ENCODE measurements around the gene VEGFB. TPM values are rescaled to one million over a fixed set of nuclear protein-coding genes. Genes with fewer than 3 reads are reported as not detected.

Gene VEGFB
- polyA plus RNA-seq, 3 donors: 0.40 to 5.6 TPM; not detected in 1

DNA sequence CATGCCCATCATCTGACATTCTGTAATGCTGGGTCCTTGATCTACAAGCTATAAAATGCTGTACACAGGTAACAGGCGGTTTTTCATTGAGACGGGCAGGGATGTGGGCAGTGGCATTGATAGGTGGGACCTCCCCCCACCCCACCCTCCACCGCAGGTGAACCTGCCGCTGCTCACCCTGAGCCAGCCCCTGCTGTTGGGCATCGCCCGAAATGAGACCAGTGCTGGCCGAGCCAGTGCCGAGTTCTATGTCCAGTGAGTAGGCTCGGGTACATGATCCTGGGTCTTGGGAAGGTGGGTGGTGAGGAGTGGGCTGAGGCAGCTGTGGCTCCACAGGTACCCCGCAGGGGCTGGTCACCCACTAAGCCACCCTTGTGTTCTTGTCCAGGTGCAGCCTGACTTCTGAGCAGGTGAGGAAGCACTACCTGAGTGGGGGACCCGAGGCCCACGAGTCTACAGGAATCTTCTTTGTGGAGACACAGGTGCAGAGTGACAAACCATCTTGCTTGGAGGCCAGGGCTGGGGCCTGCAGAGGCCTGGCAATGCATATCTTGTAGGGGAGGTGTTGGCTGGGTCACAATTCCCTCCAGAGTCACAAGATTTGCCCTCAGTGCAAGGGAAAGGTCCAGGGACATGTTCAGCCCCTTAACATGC lies 5.2 kb upstream of the VEGFB start:
- peak overlapping the region in 1 of 3 experiments; percentile 82 for H3K4me3 ChIP-seq (replicated peaks in 1 of 3; ENCODE audit: low read depth in 2 of 3, low read length in 3 of 3)

DNA sequence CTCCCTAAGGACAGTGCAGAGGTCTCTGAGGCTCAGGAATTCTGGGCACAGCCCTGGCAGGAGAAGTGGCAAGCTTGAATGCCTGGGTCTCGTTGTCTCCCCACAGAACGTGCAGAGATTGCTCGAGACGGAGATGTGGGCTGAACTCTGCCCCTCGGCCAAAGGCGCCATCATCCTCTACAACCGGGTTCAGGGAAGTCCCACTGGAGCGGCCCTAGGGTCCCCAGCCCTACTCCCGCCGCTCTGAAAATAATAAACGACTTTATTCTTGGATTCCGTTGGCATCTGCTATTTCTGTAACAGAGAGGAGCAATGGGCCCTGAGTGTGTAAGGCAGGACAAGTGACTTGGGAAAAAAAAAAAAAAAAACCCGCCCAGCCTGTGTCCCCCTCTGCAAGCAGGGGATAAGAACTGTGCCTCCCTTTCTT lies 4.6 kb upstream of the VEGFB start:
- peak overlapping the region; percentile 98 for H3K4me2 ChIP-seq (replicated peaks; ENCODE audit: extremely low read depth, low read length, poor library complexity, severe bottlenecking)
- Mint-ChIP-seq H3K36me3 (peaks cover 6 to 28% of the 10 kb centered on the region in 2 donors), H3K27ac (peak overlapping the region; percentile 87 to 96 (median 93)), H3K4me3 (peak overlapping the region; percentile 87 to 92), H3K27me3 (ENCODE audit: low read depth in 3 of 3) (peaks cover 10 to 15% (median 14%) of the 10 kb centered on the region in 3 donors), H3K9me3 (peaks cover 0 to 8% (median 2%) of the 10 kb centered on the region in 7 donors), H3K4me1 (peaks cover 53% of the 10 kb centered on the region)
- H3K27me3 ChIP-seq (ENCODE audit: control insufficient read depth in 2 of 2, insufficient read depth in 2 of 2, low read length in 2 of 2): peaks cover 0 to 7% of the 10 kb centered on the region in 2 donors
- peaks cover 55 to 73% of the 10 kb centered on the region in 2 donors for H3K4me1 ChIP-seq (ENCODE audit: control insufficient read depth in 1 of 2, insufficient read depth in 2 of 2, low read length in 2 of 2)
- peak overlapping the region; percentile 88 to 89 for H3K27ac ChIP-seq (ENCODE audit: low read depth in 1 of 2, low read length in 2 of 2)
- peak overlapping the region; percentile 67 to 83 (median 82) for H3K4me3 ChIP-seq (replicated peaks in 1 of 3; ENCODE audit: low read depth in 2 of 3, low read length in 3 of 3)
- H2AFZ ChIP-seq (ENCODE audit: insufficient read depth, low read depth, low read length, poor library complexity, severe bottlenecking): peak overlapping the region; percentile 71
- H3K36me3 ChIP-seq (replicated peaks in 1 of 2; ENCODE audit: control insufficient read depth in 1 of 2, insufficient read depth in 2 of 2, low read length in 2 of 2): no peaks in the 10 kb centered on the region
- 48% methylated on average over 8 of the region's 13 CpGs for WGBS (ENCODE audit: insufficient coverage)
- TF ChIP-seq, protein P1, sequence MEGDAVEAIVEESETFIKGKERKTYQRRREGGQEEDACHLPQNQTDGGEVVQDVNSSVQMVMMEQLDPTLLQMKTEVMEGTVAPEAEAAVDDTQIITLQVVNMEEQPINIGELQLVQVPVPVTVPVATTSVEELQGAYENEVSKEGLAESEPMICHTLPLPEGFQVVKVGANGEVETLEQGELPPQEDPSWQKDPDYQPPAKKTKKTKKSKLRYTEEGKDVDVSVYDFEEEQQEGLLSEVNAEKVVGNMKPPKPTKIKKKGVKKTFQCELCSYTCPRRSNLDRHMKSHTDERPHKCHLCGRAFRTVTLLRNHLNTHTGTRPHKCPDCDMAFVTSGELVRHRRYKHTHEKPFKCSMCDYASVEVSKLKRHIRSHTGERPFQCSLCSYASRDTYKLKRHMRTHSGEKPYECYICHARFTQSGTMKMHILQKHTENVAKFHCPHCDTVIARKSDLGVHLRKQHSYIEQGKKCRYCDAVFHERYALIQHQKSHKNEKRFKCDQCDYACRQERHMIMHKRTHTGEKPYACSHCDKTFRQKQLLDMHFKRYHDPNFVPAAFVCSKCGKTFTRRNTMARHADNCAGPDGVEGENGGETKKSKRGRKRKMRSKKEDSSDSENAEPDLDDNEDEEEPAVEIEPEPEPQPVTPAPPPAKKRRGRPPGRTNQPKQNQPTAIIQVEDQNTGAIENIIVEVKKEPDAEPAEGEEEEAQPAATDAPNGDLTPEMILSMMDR (IDR thresholded peaks at IDR 0.05): no peak
- H3K9me3 ChIP-seq (replicated peaks in 1 of 2; ENCODE audit: control insufficient read depth in 1 of 2, insufficient read depth in 1 of 2, low read length in 2 of 2): no peaks in the 10 kb centered on the region
- peak overlapping the region; percentile 79 for H3K9ac ChIP-seq (ENCODE audit: insufficient read depth, low read length, poor library complexity, severe bottlenecking)
- H4K20me1 ChIP-seq (ENCODE audit: insufficient read depth, low read length): peaks cover 7% of the 10 kb centered on the region
- peaks cover 38% of the 10 kb centered on the region for H3K79me2 ChIP-seq (ENCODE audit: insufficient read depth, low read length)
- DNase-seq: no peak
- intact Hi-C loops (cut with micrococcal nuclease): no loop called here

More for the DNA sequence above, 5.2 kb upstream of the VEGFB start:
- peaks cover 0 to 8% (median 2%) of the 10 kb centered on the region in 7 donors for H3K9me3 Mint-ChIP-seq
- TF ChIP-seq, protein P1 (IDR thresholded peaks at IDR 0.05): no peak
- H3K4me3 Mint-ChIP-seq: peak overlapping the region; percentile 87 to 92
- Histone ChIP-seq H3K9me3 (replicated peaks in 1 of 2; ENCODE audit: control insufficient read depth in 1 of 2, insufficient read depth in 1 of 2, low read length in 2 of 2) (no peaks in the 10 kb centered on the region), H3K4me2 (replicated peaks; ENCODE audit: extremely low read depth, low read length, poor library complexity, severe bottlenecking) (peak overlapping the region; percentile 98), H3K4me1 (ENCODE audit: control insufficient read depth in 1 of 2, insufficient read depth in 2 of 2, low read length in 2 of 2) (peaks cover 58 to 77% of the 10 kb centered on the region in 2 donors), H4K20me1 (ENCODE audit: insufficient read depth, low read length) (peaks cover 13% of the 10 kb centered on the region), H3K27ac (ENCODE audit: low read depth in 1 of 2, low read length in 2 of 2) (peak overlapping the region; percentile 88 to 89), H3K27me3 (ENCODE audit: control insufficient read depth in 2 of 2, insufficient read depth in 2 of 2, low read length in 2 of 2) (peaks cover 0 to 7% of the 10 kb centered on the region in 2 donors), H3K79me2 (ENCODE audit: insufficient read depth, low read length) (peaks cover 38% of the 10 kb centered on the region), H3K36me3 (replicated peaks in 1 of 2; ENCODE audit: control insufficient read depth in 1 of 2, insufficient read depth in 2 of 2, low read length in 2 of 2) (peaks cover under 1 to 2% of the 10 kb centered on the region in 2 donors), H2AFZ (ENCODE audit: insufficient read depth, low read depth, low read length, poor library complexity, severe bottlenecking) (no peak overlapping the region), H3K9ac (ENCODE audit: insufficient read depth, low read length, poor library complexity, severe bottlenecking) (no peak overlapping the region)
- no peak for DNase-seq
- H3K27me3 Mint-ChIP-seq (ENCODE audit: low read depth in 3 of 3): peaks cover 10 to 14% (median 14%) of the 10 kb centered on the region in 3 donors
- peaks cover 6 to 28% of the 10 kb centered on the region in 2 donors for H3K36me3 Mint-ChIP-seq
- peak overlapping the region in 6 of 7 donors; percentile 12 to 96 (median 70) for H3K27ac Mint-ChIP-seq
- intact Hi-C loops (cut with micrococcal nuclease): no loop called here
- 86% methylated on average over 6 of the region's 12 CpGs for WGBS (ENCODE audit: insufficient coverage)
- peaks cover 57% of the 10 kb centered on the region for H3K4me1 Mint-ChIP-seq

All from CD14-positive monocyte (primary cell).